Psoas muscle (tissue), 8 donors: ENCODE measurements around the gene VCP. TPM values are rescaled to one million over a fixed set of nuclear protein-coding genes. Genes with fewer than 3 reads are reported as not detected.

Experiments used
- ATAC-seq, 4 donors: fragments of 200-7000 bp; cut with Tn5 transposase; one replicate each; pipeline ENCODE4 v1.9.1; 2020; ENCODE audit warnings: moderate library complexity in 3 of 4, mild to moderate bottlenecking in 2 of 4
- DNase-seq, 2 donors: peaks; one replicate each; pipeline ENCODE4 v3.0.0-alpha.2; 2020
- H3K27ac ChIP-seq: fragments of 200-600 bp; one replicate; pipeline ENCODE4 v1.8.0; 2022
- H3K27me3 ChIP-seq, 3 donors: fragments of 200-600 bp in 1 of 3; one replicate each; pipeline versions ENCODE4 v1.6.1 to v1.8.0; 2013 to 2022; ENCODE audit warnings: low read length in 2 of 3, mild to moderate bottlenecking in 2 of 3, moderate library complexity in 1 of 3; ENCODE audit not compliant: insufficient read depth in 3 of 3
- H3K36me3 ChIP-seq, 2 donors: fragments of 200-600 bp in 1 of 2; one replicate each; pipeline versions ENCODE4 v1.6.1 to v1.8.0; 2013 to 2022; ENCODE audit warnings: low read depth in 1 of 2, mild to moderate bottlenecking in 1 of 2, moderate library complexity in 1 of 2; ENCODE audit not compliant: insufficient read depth in 1 of 2
- H3K4me1 ChIP-seq: fragments of 200-600 bp; one replicate; pipeline ENCODE4 v1.8.0; 2022
- H3K4me3 ChIP-seq: fragments of 200-600 bp; one replicate; pipeline ENCODE4 v1.8.0; 2022; ENCODE audit warnings: mild to moderate bottlenecking
- H3K9me3 ChIP-seq: fragments of 200-600 bp; one replicate; pipeline ENCODE4 v1.8.0; 2022
- CTCF ChIP-seq: fragments of 200-600 bp; IDR thresholded peaks from one replicate; pipeline ENCODE4 v1.8.0; 2022; ENCODE audit warnings: antibody characterized with exemption
- WGBS, 3 donors: extraction: QIAGEN DNeasy Blood & Tissue Kit; methylation state at CpG; one replicate each; pipeline versions ENCODE4 v1.1.6 to v1.1.7; 2013; 5-methylcytosine and 5-hydroxymethylcytosine counted together
- intact Hi-C, 2 donors: fragments of 100-400 bp; cut with DNase I; formaldehyde crosslinking; loops; one replicate each; pipeline versions ENCODE4 v1.11.0 to v1.14.2; 2022
- polyA plus RNA-seq, 3 donors: library from polyadenylated mRNA; stranded (reverse); fragments of 200-250 nt; gene quantifications; one replicate each; pipeline ENCODE4 v1.2.3, GENCODE V29; 2013
- total RNA-seq, 4 donors: library from RNA; stranded (reverse); fragmentation: NEBNext Ultra II Directional in 2 of 4; extraction: Animal tissue kit (Norgen Biotek cat#: 25700) in 2 of 4; gene quantifications; one replicate each; pipeline versions ENCODE4 v1.2.1 to v1.2.4, GENCODE V29; 2021 to 2023
- donor health status: healthy with polysubstance abuse.
- donor health status: DM: no; HTN: no; CAD: no; lungs with moderate emphysema.
- donor health status: Bipolar disorder and iron deficiency.
- donor health status: healthy.
- donor health status: DM: yes; HTN: yes; CAD: no.
- donor health status: DM: no; HTN: no; CAD: no.
- donor health status: DM: no; HTN: no; CAD: no.
- donor health status: DM: yes; HTN: yes; CAD: no.

Gene VCP
- total and polyA plus RNA-seq, 7 donors: 237 to 491 (median 384) TPM

- 91 to 99% (median 92%) methylated on average over 2 of the region's 2 CpGs for WGBS, 3 donors
- Histone ChIP-seq H3K27me3 (no peaks in the 10 kb centered on the region), H3K27ac (no peak overlapping the region), H3K36me3 (peaks cover 4 to 86% of the 10 kb centered on the region in 2 donors), H3K9me3 (no peaks in the 10 kb centered on the region), H3K4me1 (peaks cover 9% of the 10 kb centered on the region), H3K4me3 (no peak overlapping the region)
- no peak for TF ChIP-seq CTCF
- intact Hi-C loops: no loop called here
- ATAC-seq (no peak), DNase-seq (no peak)
These were observed 39.3 kb downstream of the VCP start for GRCh38 chr9:35033101-35033500.

GRCh38 chr9:35029852-35030251 lies 42.6 kb downstream of the VCP start:
- peak in 3 of 4 donors; percentile 12 to 23 (median 18) for ATAC-seq
- intact Hi-C loops: no loop called here
- Histone ChIP-seq H3K9me3 (no peaks in the 10 kb centered on the region), H3K27ac (peak overlapping the region; percentile 42), H3K4me3 (no peak overlapping the region), H3K4me1 (peaks cover 22% of the 10 kb centered on the region), H3K36me3 (peaks cover 4 to 61% of the 10 kb centered on the region in 2 donors), H3K27me3 (no peaks in the 10 kb centered on the region)
- no peak for DNase-seq
- 53 to 75% (median 65%) methylated on average over 2 of the region's 2 CpGs for WGBS, 3 donors
- TF ChIP-seq CTCF: no peak

- Histone ChIP-seq H3K4me1 (peaks cover 22% of the 10 kb centered on the region), H3K9me3 (no peaks in the 10 kb centered on the region), H3K27me3 (no peaks in the 10 kb centered on the region), H3K27ac (peak overlapping the region; percentile 42), H3K4me3 (no peak overlapping the region), H3K36me3 (peaks cover 4 to 63% of the 10 kb centered on the region in 2 donors)
- 61 to 88% (median 69%) methylated on average over 4 of the region's 4 CpGs for WGBS, 3 donors
- DNase-seq: no peak
- intact Hi-C loops: no loop called here
- TF ChIP-seq CTCF: no peak
- ATAC-seq: peak in 2 of 4 donors; percentile 35 to 36
These were observed 43.2 kb downstream of the VCP start for GRCh38 chr9:35029241-35029640.

- Histone ChIP-seq H3K36me3 (peaks cover 4 to 63% of the 10 kb centered on the region in 2 donors), H3K9me3 (no peaks in the 10 kb centered on the region), H3K27me3 (no peaks in the 10 kb centered on the region), H3K4me3 (no peak overlapping the region), H3K27ac (no peak overlapping the region), H3K4me1 (peaks cover 22% of the 10 kb centered on the region)
- no peak for DNase-seq
- peak in 2 of 4 donors; percentile 4 to 13 for ATAC-seq
- TF ChIP-seq CTCF: no peak
- intact Hi-C loops: no loop called here
These were observed 44.1 kb downstream of the VCP start for GRCh38 chr9:35028341-35028740.

GRCh38 chr9:35027860-35028259 lies 44.6 kb downstream of the VCP start:
- peaks cover 22% of the 10 kb centered on the region for H3K4me1 ChIP-seq
- DNase-seq (no peak), ATAC-seq (no peak)
- TF ChIP-seq CTCF: no peak
- H3K36me3 ChIP-seq: peaks cover 1 to 61% of the 10 kb centered on the region in 2 donors
- intact Hi-C loops: no loop called here
- WGBS, 3 donors: 5 to 15% (median 6%) methylated on average over 1 of the region's 1 CpG
- peak overlapping the region; percentile 34 for H3K27ac ChIP-seq
- H3K4me3 ChIP-seq: no peak overlapping the region
- no peaks in the 10 kb centered on the region for H3K9me3 ChIP-seq
- no peaks in the 10 kb centered on the region for H3K27me3 ChIP-seq
